Peyer's patch (tissue), 4 donors: ENCODE results near the gene TMEM171. TPM values are rescaled to one million over a fixed set of nuclear protein-coding genes. Genes with fewer than 3 reads are reported as not detected.

ENCODE experiments used
- DNase-seq, 3 donors: peaks; one replicate each; pipeline ENCODE4 v3.0.0-alpha.2; 2017 to 2019
- H3K27ac ChIP-seq, 4 donors: fragments of 200-600 bp; sonication (generic); one replicate each; pipeline ENCODE4 v1.5.1; 2016 to 2019
- H3K27me3 ChIP-seq, 2 donors: fragments of 200-600 bp; sonication (generic); one replicate each; pipeline ENCODE4 v1.5.1; 2019
- H3K36me3 ChIP-seq, 3 donors: fragments of 200-600 bp; sonication (generic); one replicate each; pipeline ENCODE4 v1.5.1; 2016 to 2019
- H3K4me1 ChIP-seq, 4 donors: fragments of 200-600 bp; sonication (generic); one replicate each; pipeline ENCODE4 v1.5.1; 2016 to 2019
- H3K4me3 ChIP-seq, 4 donors: fragments of 200-600 bp; sonication (generic); 1 replicate in 3 of 4; 2 replicates in 1 of 4; pipeline ENCODE4 v1.5.1; 2016 to 2019; ENCODE audit warnings: mild to moderate bottlenecking in 1 of 4
- H3K9me3 ChIP-seq, 4 donors: fragments of 200-600 bp; sonication (generic); one replicate each; pipeline ENCODE4 v1.5.1; 2016 to 2019; ENCODE audit warnings: mild to moderate bottlenecking in 1 of 4
- CTCF ChIP-seq, 6 experiments: fragments of 450-650 bp in 4 of 6; fragments of 200-600 bp in 2 of 6; sonication (generic) in 1 of 6; IDR thresholded peaks; one replicate each; pipeline ENCODE4 v1.5.1; 2017 to 2019; ENCODE audit warnings: antibody characterized with exemption in 6 of 6, mild to moderate bottlenecking in 3 of 6, moderate library complexity in 1 of 6
- POLR2A ChIP-seq, 2 donors: fragments of 450-650 bp; IDR thresholded peaks; one replicate each; pipeline ENCODE4 v1.5.1; 2017; ENCODE audit warnings: antibody characterized with exemption in 2 of 2, mild to moderate bottlenecking in 2 of 2, moderate library complexity in 2 of 2
- total RNA-seq, 4 donors: library from RNA; depleted of rRNA; stranded (reverse); fragments of >200 nt; gene quantifications; one replicate each; pipeline ENCODE4 v1.1.0, GENCODE V29; 2016

Gene TMEM171
- total RNA-seq, 4 donors from 2014 or later: 5.8 to 114 (median 77.3) TPM

- H3K27ac ChIP-seq: no peak overlapping the region
These were observed 60.2 kb downstream of the TMEM171 start for GRCh38 chr5:73180566-73180965.

More at GRCh38 chr5:73180566-73180965, 60.2 kb downstream of the TMEM171 start:
- TF ChIP-seq POLR2A (IDR thresholded peaks at IDR 0.05) (no peak), CTCF (IDR thresholded peaks at IDR 0.05) (no peak)
- no peaks in the 10 kb centered on the region for H3K27me3 ChIP-seq
- no peaks in the 10 kb centered on the region for H3K4me1 ChIP-seq
- peaks cover 0 to 4% (median 2%) of the 10 kb centered on the region in 4 donors for H3K9me3 ChIP-seq
- no peak for DNase-seq
- no peaks in the 10 kb centered on the region for H3K36me3 ChIP-seq
- H3K4me3 ChIP-seq: no peak overlapping the region

Other genes with a start within 250 kb of the TMEM171 start
- gene FCHO2, start 164.5 kb upstream of the TMEM171 start, total RNA-seq: 10 to 100 TPM; 20.2 to 38.0 (median 28.3) TPM
- not detected for gene TMEM174, start 52.6 kb downstream of the TMEM171 start, total RNA-seq